Fibroblast of peridontal ligament (primary cell): Measurements from ENCODE around the gene ABTB2.
A peak's percentile ranks its signal among the peaks of the same experiment; 100 is the strongest.

ENCODE experiments used
- DNase-seq: peaks from one replicate; pipeline ENCODE4 v3.0.0-alpha.2; 2010; ENCODE audit errors: extremely low read depth

Gene ABTB2

GRCh38 chr11:34105079-34105956 is 252.5 kb downstream of the ABTB2 start, which contains the start of gene NAT10:
NAT10 (plus strand) TSS chr11:34105629; CDS start chr11:34108226, 2,597 bp downstream.
- peak; percentile 99 for DNase-seq

GRCh38 chr11:34104680-34105078 is 253.1 kb downstream of the ABTB2 start:
- no peak for DNase-seq
